Coronary artery (tissue), 2 donors: Measurements from ENCODE around the gene OXER1.

ENCODE experiments used
- DNase-seq: peaks from one replicate; pipeline ENCODE4 v3.0.0-alpha.2; 2017; ENCODE audit warnings: low spot score
- H3K27ac ChIP-seq, 2 donors: fragments of 200-600 bp; sonication (generic); one replicate each; pipeline ENCODE4 v1.5.1; 2016 to 2019
- H3K4me3 ChIP-seq: fragments of 200-600 bp; sonication (generic); 2 replicates; pipeline ENCODE4 v1.5.1; 2016; ENCODE audit warnings: mild to moderate bottlenecking, moderate library complexity
- CTCF ChIP-seq: fragments of 200-600 bp; sonication (generic); IDR thresholded peaks from one replicate; pipeline ENCODE4 v1.5.1; 2019; ENCODE audit warnings: antibody characterized with exemption

The OXER1 gene

GRCh38 chr2:42788882-42789281 is 24.9 kb upstream of the OXER1 start:
- Histone ChIP-seq H3K27ac (no peak overlapping the region), H3K4me3 (no peak overlapping the region)
- no peak for DNase-seq
- no peak for TF ChIP-seq CTCF

DNA sequence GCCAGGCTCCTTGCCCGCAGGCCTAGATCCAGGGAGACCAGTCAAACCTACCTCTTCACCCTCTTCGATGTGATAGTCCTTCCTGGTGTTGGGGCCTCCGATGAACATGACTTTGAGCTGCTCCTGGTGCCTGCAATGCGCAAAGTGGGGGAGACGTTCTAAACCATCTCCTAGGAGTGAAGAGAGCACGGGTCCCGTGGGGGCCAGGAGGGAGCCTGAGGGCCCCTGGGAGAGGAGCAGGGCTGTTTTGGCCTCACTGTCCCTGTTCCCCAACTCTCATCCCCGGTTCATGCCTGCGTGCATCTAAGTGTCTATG is 24.5 kb upstream of the OXER1 start:
- no peak for TF ChIP-seq CTCF
- no peak overlapping the region for H3K27ac ChIP-seq
- DNase-seq: no peak
- no peak overlapping the region for H3K4me3 ChIP-seq

GRCh38 chr2:42787788-42788477 is 24.0 kb upstream of the OXER1 start:
- Histone ChIP-seq H3K4me3 (no peak overlapping the region), H3K27ac (no peak overlapping the region)
- TF ChIP-seq CTCF: no peak
- DNase-seq: no peak

- no peak for TF ChIP-seq CTCF
- H3K27ac ChIP-seq: no peak overlapping the region
- no peak for DNase-seq
- H3K4me3 ChIP-seq: no peak overlapping the region
Measured at GRCh38 chr2:42787424-42787787, 23.5 kb upstream of the OXER1 start.

GRCh38 chr2:42786561-42787345 is 22.8 kb upstream of the OXER1 start:
- TF ChIP-seq CTCF: no peak
- Histone ChIP-seq H3K27ac (no peak overlapping the region), H3K4me3 (no peak overlapping the region)
- no peak for DNase-seq

GRCh38 chr2:42784204-42784880 is 20.4 kb upstream of the OXER1 start:
- Histone ChIP-seq H3K4me3 (no peak overlapping the region), H3K27ac (no peak overlapping the region)
- no peak for TF ChIP-seq CTCF
- DNase-seq: no peak
